T-cell (primary cell): ENCODE data around the gene STXBP6. TPM values are rescaled to one million over a fixed set of nuclear protein-coding genes. Genes with fewer than 3 reads are reported as not detected.

Source experiments
- ATAC-seq, 4 experiments: fragments of 200-7000 bp in 3 of 4; fragments of 150-1000 bp in 1 of 4; cut with Tn5 transposase; replicated peaks in 1 of 4; 1 replicate in 3 of 4; 2 replicates in 1 of 4; pipeline ENCODE4 v1.10.0; 2021; ENCODE audit warnings: moderate library complexity in 3 of 4, mild to moderate bottlenecking in 2 of 4, moderate number of reproducible peaks in 1 of 4
- CTCF ChIA-PET, 2 donors: fragments of 300-600 bp; sonication (Branson Sonifier 250); formaldehyde crosslinking; loops; one replicate each; lab custom pipeline; 2022; ENCODE audit warnings: antibody characterized with exemption in 2 of 2; lab: Charles Lee
- POLR2A ChIA-PET, 2 donors: fragments of 300-600 bp; sonication (Branson Sonifier 250); formaldehyde crosslinking; loops; one replicate each; lab custom pipeline; 2022; ENCODE audit warnings: antibody characterized with exemption in 2 of 2; lab: Charles Lee
- DNase-seq, 35 experiments: peaks; one replicate each; pipeline versions ENCODE4 v3.0.0 to v3.0.0-alpha.2; 2013 to 2023
- H3K27ac ChIP-seq: one replicate; pipeline ENCODE4 v1.5.1; 2013; ENCODE audit warnings: low read length
- H3K27me3 ChIP-seq, 2 experiments: replicated peaks in 1 of 2; 1 replicate in 1 of 2; 2 replicates in 1 of 2; pipeline versions ENCODE4 v1.6.1 to v1.7.0; 2013; ENCODE audit warnings: low read length in 1 of 2, mixed read lengths in 1 of 2; ENCODE audit not compliant: control insufficient read depth in 2 of 2, insufficient read depth in 2 of 2; ENCODE audit errors: extremely low read depth in 1 of 2
- H3K36me3 ChIP-seq, 2 donors: 1 replicate in 1 of 2; 2 replicates in 1 of 2; pipeline versions ENCODE4 v1.6.1 to v1.7.0; 2013; ENCODE audit warnings: low read length in 1 of 2; ENCODE audit not compliant: control insufficient read depth in 2 of 2, insufficient read depth in 1 of 2; ENCODE audit errors: extremely low read depth in 1 of 2
- H3K4me1 ChIP-seq, 2 experiments: 1 replicate in 1 of 2; 2 replicates in 1 of 2; pipeline versions ENCODE4 v1.6.1 to v1.7.0; 2013; ENCODE audit warnings: low read length in 2 of 2, mixed read lengths in 1 of 2; ENCODE audit not compliant: insufficient read depth in 2 of 2, control insufficient read depth in 1 of 2; ENCODE audit errors: extremely low read depth in 1 of 2
- H3K4me3 ChIP-seq, 2 donors: 1 replicate in 1 of 2; 2 replicates in 1 of 2; pipeline versions ENCODE4 v1.5.1 to v1.7.0; 2013; ENCODE audit warnings: mild to moderate bottlenecking in 2 of 2, low read length in 1 of 2, moderate library complexity in 1 of 2; ENCODE audit not compliant: control insufficient read depth in 1 of 2; ENCODE audit errors: extremely low read depth in 1 of 2
- H3K9me3 ChIP-seq: 2 replicates; pipeline ENCODE4 v1.7.0; 2013
- H3K27ac Mint-ChIP-seq, 2 donors: one replicate each; pipeline ENCODE4 v1.8.0; 2020 to 2021; ENCODE audit warnings: mild to moderate bottlenecking in 2 of 2, mixed read lengths in 2 of 2
- H3K27me3 Mint-ChIP-seq, 2 donors: one replicate each; pipeline ENCODE4 v1.8.0; 2021 to 2022; ENCODE audit warnings: mixed read lengths in 2 of 2
- H3K36me3 Mint-ChIP-seq: one replicate; pipeline ENCODE4 v1.8.0; 2021; ENCODE audit warnings: mixed read lengths
- H3K4me1 Mint-ChIP-seq, 3 donors: one replicate each; pipeline ENCODE4 v1.8.0; 2020 to 2022; ENCODE audit warnings: mixed read lengths in 3 of 3, mild to moderate bottlenecking in 1 of 3
- H3K4me3 Mint-ChIP-seq, 3 donors: one replicate each; pipeline ENCODE4 v1.8.0; 2020 to 2022; ENCODE audit warnings: mild to moderate bottlenecking in 3 of 3, mixed read lengths in 3 of 3, moderate library complexity in 3 of 3
- H3K9me3 Mint-ChIP-seq, 3 donors: one replicate each; pipeline ENCODE4 v1.8.0; 2020 to 2022; ENCODE audit warnings: mixed read lengths in 3 of 3
- WGBS: methylation state at CpG from one replicate; pipeline ENCODE4 v1.1.5; 2013; ENCODE audit warnings: missing lambda C conversion rate; ENCODE audit not compliant: insufficient coverage; 5-methylcytosine and 5-hydroxymethylcytosine counted together
- total RNA-seq, 35 experiments: library from RNA in 6 of 35; stranded (reverse) in 6 of 35; fragments of 120-200 nt in 1 of 35; gene quantifications; one replicate each; pipeline versions ENCODE4 v1.2.1 to v1.2.4 and lab custom pipeline; 2013 to 2026

The STXBP6 gene
- total RNA-seq, 5 donors from 2014 or later (not counting 1 experiment from before 2014, with no cell fraction given) = 0.25 TPM; not detected in 4

GRCh38 chr14:25049093-25049567, 817 bp downstream of the STXBP6 start:
- POLR2A ChIA-PET = no interaction called here

DNA sequence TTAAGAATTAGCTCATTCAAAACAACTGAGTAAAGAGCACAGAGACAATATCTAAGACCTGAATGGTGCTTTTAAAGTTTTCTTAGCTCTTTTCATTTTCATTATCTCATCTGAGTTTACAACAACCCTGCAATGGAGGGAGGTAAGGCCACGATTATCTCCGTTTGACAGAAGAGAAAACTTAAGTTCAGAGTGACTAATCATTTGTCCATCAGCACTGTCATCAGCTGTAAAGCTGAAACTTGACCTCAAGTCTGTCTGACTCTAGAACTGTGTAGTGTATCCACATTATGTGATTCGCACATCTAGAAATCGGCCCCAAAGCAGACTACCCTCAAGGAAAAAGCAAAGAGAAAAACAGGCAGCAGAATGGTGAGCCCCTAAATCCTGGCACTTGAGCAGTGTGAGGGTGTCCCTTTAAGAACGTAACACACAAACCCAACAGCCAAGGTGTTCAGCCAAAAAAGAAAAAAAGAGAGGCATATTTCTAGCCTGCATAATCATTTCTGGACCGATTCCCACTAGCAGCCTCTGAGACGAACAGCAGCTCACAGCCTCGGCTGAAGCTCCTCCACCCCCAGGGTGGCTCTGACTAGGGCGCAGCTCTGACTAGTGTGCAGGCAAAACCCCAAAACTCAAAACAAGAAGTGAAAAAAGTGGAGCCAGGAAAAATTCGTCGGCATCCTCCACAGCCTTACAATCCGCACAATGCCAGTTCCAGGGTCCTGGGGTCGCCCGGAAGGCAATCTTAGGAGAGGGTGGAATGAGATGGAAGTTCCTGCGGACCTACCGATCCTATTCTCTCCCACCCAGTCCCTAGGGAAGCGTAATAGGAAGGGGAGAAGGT, 1.6 kb downstream of the STXBP6 start:
- peaks cover 9 to 15% (median 13%) of the 10 kb centered on the region in 3 donors for H3K4me1 Mint-ChIP-seq
- peaks cover 61 to 65% of the 10 kb centered on the region in 2 donors for H3K27me3 Mint-ChIP-seq
- ChIA-PET CTCF (no interaction called here), POLR2A (no interaction called here)
- peaks cover 0 to 10% of the 10 kb centered on the region in 2 experiments for H3K4me1 ChIP-seq
- no peaks in the 10 kb centered on the region for H3K36me3 ChIP-seq
- WGBS = 65% methylated on average over 4 of the region's 17 CpGs
- peak overlapping the region in 1 of 3 donors; percentile 65 for H3K4me3 Mint-ChIP-seq
- no peaks in the 10 kb centered on the region for H3K9me3 ChIP-seq
- no peak for ATAC-seq
- no peak overlapping the region for H3K27ac ChIP-seq
- peaks cover 23 to 33% of the 10 kb centered on the region in 2 experiments for H3K27me3 ChIP-seq
- DNase-seq = no peak
- no peaks in the 10 kb centered on the region for H3K36me3 Mint-ChIP-seq
- no peaks in the 10 kb centered on the region for H3K9me3 Mint-ChIP-seq
- no peak overlapping the region for H3K4me3 ChIP-seq
- no peak overlapping the region for H3K27ac Mint-ChIP-seq

More at GRCh38 chr14:25049093-25049567, 817 bp downstream of the STXBP6 start:
- Mint-ChIP-seq H3K9me3 (no peaks in the 10 kb centered on the region), H3K27ac (no peak overlapping the region), H3K36me3 (no peaks in the 10 kb centered on the region), H3K4me1 (peaks cover 9 to 15% (median 13%) of the 10 kb centered on the region in 3 donors), H3K27me3 (peaks cover 59 to 65% of the 10 kb centered on the region in 2 donors), H3K4me3 (peak overlapping the region in 2 of 3 donors; percentile 13 to 65)
- WGBS = 9% methylated on average over 32 of the region's 34 CpGs
- Histone ChIP-seq H3K9me3 (no peaks in the 10 kb centered on the region), H3K4me3 (no peak overlapping the region), H3K27me3 (peaks cover 23 to 33% of the 10 kb centered on the region in 2 experiments), H3K4me1 (peaks cover 0 to 10% of the 10 kb centered on the region in 2 experiments), H3K36me3 (no peaks in the 10 kb centered on the region), H3K27ac (no peak overlapping the region)
- DNase-seq = no peak
- ATAC-seq = no peak
- CTCF ChIA-PET = no interaction called here

DNA sequence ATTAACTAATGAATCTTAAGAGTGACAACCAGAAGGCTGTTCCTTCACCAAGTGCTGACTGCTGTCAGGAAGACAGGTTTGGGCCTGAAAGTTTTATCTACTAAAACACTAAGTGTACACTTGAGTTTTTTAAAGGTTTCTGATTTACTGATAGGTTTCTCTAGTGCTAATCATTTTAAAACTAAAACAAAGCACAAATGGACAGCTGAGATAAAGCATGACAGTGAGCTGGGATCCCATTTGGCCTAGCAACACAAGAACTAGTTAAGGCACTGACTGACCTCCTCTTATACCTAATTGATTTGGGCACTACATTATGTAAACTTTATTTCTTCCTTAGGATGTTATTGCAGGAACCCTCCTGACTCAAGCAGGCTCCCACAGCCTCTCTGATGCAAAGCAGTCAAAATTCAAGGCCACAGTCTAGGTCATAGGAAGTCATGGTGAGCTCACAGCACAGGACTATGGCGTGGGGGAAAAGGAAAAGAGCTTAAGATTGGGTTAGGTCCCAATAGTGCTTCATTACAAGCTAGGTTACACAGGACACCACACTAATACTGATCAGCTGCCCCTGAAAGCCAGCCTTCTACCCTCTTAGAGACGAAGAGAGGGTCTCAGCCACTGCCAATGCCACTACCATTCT, 3.5 kb downstream of the STXBP6 start:
- Mint-ChIP-seq H3K4me3 (no peak overlapping the region), H3K27me3 (peaks cover 50 to 52% of the 10 kb centered on the region in 2 donors), H3K36me3 (no peaks in the 10 kb centered on the region), H3K4me1 (peaks cover 9 to 15% (median 13%) of the 10 kb centered on the region in 3 donors), H3K9me3 (no peaks in the 10 kb centered on the region), H3K27ac (no peak overlapping the region)
- ATAC-seq (no peak), DNase-seq (no peak)
- 100% methylated on average over 1 of the region's 2 CpGs for WGBS
- H3K4me3 ChIP-seq = no peak overlapping the region
- no peaks in the 10 kb centered on the region for H3K36me3 ChIP-seq
- H3K4me1 ChIP-seq = peaks cover 0 to 10% of the 10 kb centered on the region in 2 experiments
- CTCF ChIA-PET = no interaction called here
- no peak overlapping the region for H3K27ac ChIP-seq
- H3K9me3 ChIP-seq = no peaks in the 10 kb centered on the region
- POLR2A ChIA-PET = no interaction called here
- peaks cover 18 to 30% of the 10 kb centered on the region in 2 experiments for H3K27me3 ChIP-seq

DNA sequence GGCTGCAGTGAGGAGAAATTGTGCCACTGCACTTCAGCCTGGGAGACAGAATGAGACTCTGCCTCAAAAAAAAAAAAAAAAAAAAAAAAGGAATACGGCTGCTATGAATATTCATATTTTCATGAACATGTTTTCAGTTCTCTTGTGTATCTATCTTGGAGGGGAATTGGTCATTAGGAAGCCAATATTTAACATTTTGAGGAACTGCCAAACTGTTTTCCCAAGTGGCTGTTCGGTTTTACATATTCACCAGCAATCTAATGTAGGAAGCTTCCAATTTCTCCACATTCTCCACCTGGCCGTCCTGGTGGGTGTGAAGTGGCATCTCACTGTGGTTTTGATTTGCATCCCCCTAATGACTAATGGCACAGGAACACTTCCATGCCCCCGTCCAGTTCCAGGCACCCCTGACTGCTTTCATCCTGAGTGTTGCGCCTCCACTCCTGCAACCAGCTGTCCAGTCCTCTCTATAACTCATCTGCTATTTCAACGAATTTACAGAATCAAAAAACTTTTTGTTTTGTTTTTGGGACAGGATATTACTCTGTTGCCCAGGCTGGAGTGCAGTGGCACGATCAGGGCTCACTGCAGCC, 5.7 kb downstream of the STXBP6 start:
- Histone ChIP-seq H3K4me1 (peaks cover 0 to 2% of the 10 kb centered on the region in 2 experiments), H3K9me3 (no peaks in the 10 kb centered on the region), H3K27ac (no peak overlapping the region), H3K36me3 (no peaks in the 10 kb centered on the region), H3K4me3 (no peak overlapping the region), H3K27me3 (peaks cover 12 to 14% of the 10 kb centered on the region in 2 experiments)
- WGBS = no CpG with 5 or more reads among the region's 7 CpGs
- no peak overlapping the region for H3K27ac Mint-ChIP-seq
- no peak for ATAC-seq
- no peaks in the 10 kb centered on the region for H3K9me3 Mint-ChIP-seq
- no peaks in the 10 kb centered on the region for H3K36me3 Mint-ChIP-seq
- H3K4me1 Mint-ChIP-seq = peaks cover 4 to 10% (median 8%) of the 10 kb centered on the region in 3 donors
- no peak overlapping the region for H3K4me3 Mint-ChIP-seq
- peaks cover 38 to 41% of the 10 kb centered on the region in 2 donors for H3K27me3 Mint-ChIP-seq
- no peak for DNase-seq
- ChIA-PET POLR2A (no interaction called here), CTCF (no interaction called here)

GRCh38 chr14:25042362-25043299, 7.3 kb downstream of the STXBP6 start:
- Mint-ChIP-seq H3K36me3 (no peaks in the 10 kb centered on the region), H3K9me3 (peaks cover 0 to 9% (median 7%) of the 10 kb centered on the region in 3 donors), H3K27me3 (peaks cover 22 to 26% of the 10 kb centered on the region in 2 donors), H3K27ac (no peak overlapping the region), H3K4me1 (no peaks in the 10 kb centered on the region), H3K4me3 (no peak overlapping the region)
- ATAC-seq = no peak
- WGBS = 30% methylated on average over 2 of the region's 14 CpGs
- ChIA-PET POLR2A (no interaction called here), CTCF (interaction anchor here in 1 of 2 donors (0.5 kb wide), 1 partner anchor 307 kb away, joined by 3 read pairs; no protein-coding TSS in a partner anchor)
- DNase-seq = peak in 1 of 35 experiments; percentile 0
- no peaks in the 10 kb centered on the region for H3K36me3 ChIP-seq
- no peak overlapping the region for H3K27ac ChIP-seq
- H3K4me3 ChIP-seq = no peak overlapping the region
- H3K4me1 ChIP-seq = no peaks in the 10 kb centered on the region
- H3K27me3 ChIP-seq = peaks cover 3 to 6% of the 10 kb centered on the region in 2 experiments
- H3K9me3 ChIP-seq = no peaks in the 10 kb centered on the region
